GM18499 (cell line): ENCODE results near the gene AHDC1.
"Not testable (repeated sequence)": the region's sequence is repeated elsewhere in the genome, so short reads cannot be mapped to it uniquely, and the experiment has no call there.

ENCODE experiments used
- ATAC-seq: cut with Tn5 transposase; IDR thresholded peaks from one replicate; pipeline ENCODE4 v1.9.1; 2021; ENCODE audit warnings: moderate number of reproducible peaks; ENCODE audit not compliant: insufficient read depth, unreplicated experiment

The AHDC1 gene

GRCh38 chr1:27520651-27521050, 83.3 kb downstream of the AHDC1 start:
- ATAC-seq: no peak

- no peak for ATAC-seq
Observed at GRCh38 chr1:27519331-27520258, 84.3 kb downstream of the AHDC1 start.

- ATAC-seq: no peak
Observed at GRCh38 chr1:27518808-27519207, 85.1 kb downstream of the AHDC1 start.

GRCh38 chr1:27517907-27518718, 85.8 kb downstream of the AHDC1 start:
- ATAC-seq: no peak

GRCh38 chr1:27517301-27517700, 86.6 kb downstream of the AHDC1 start:
- ATAC-seq: no peak

GRCh38 chr1:27515626-27516025, 88.3 kb downstream of the AHDC1 start:
- ATAC-seq: no peak

GRCh38 chr1:27513958-27514357, 90.0 kb downstream of the AHDC1 start:
- ATAC-seq: no peak

GRCh38 chr1:27513528-27513927, 90.4 kb downstream of the AHDC1 start:
- no peak for ATAC-seq

GRCh38 chr1:27509127-27510080, 94.5 kb downstream of the AHDC1 start:
- ATAC-seq: no peak

GRCh38 chr1:27507960-27508665, 95.8 kb downstream of the AHDC1 start:
- ATAC-seq: no peak

- ATAC-seq: no peak
Observed at GRCh38 chr1:27506703-27507102, 97.2 kb downstream of the AHDC1 start.

GRCh38 chr1:27505420-27505680, 98.6 kb downstream of the AHDC1 start:
- no peak for ATAC-seq

GRCh38 chr1:27504588-27505419, 99.1 kb downstream of the AHDC1 start:
- ATAC-seq: no peak

GRCh38 chr1:27503844-27504587, 99.9 kb downstream of the AHDC1 start:
- ATAC-seq: no peak

- ATAC-seq: no peak
Observed at GRCh38 chr1:27503033-27503432, 100.9 kb downstream of the AHDC1 start.

GRCh38 chr1:27501159-27501558, 102.8 kb downstream of the AHDC1 start:
- not testable (repeated sequence) for ATAC-seq

- no peak for ATAC-seq
Observed at GRCh38 chr1:27499142-27499541, 104.8 kb downstream of the AHDC1 start.

- no peak for ATAC-seq
Observed at GRCh38 chr1:27496604-27497155, 107.3 kb downstream of the AHDC1 start.
